GM21515 (cell line): ENCODE results near the gene NTM.
A peak's percentile ranks its signal among the peaks of the same experiment; 100 is the strongest.
"Not testable (repeated sequence)": the region's sequence is repeated elsewhere in the genome, so short reads cannot be mapped to it uniquely, and the experiment has no call there.

Source experiments
- ATAC-seq: cut with Tn5 transposase; IDR thresholded peaks from one replicate; pipeline ENCODE4 v1.9.1; 2021; ENCODE audit not compliant: unreplicated experiment

NTM gene

GRCh38 chr11:131663405-131664200 lies 293.2 kb downstream of the NTM start:
- ATAC-seq, result no peak

DNA sequence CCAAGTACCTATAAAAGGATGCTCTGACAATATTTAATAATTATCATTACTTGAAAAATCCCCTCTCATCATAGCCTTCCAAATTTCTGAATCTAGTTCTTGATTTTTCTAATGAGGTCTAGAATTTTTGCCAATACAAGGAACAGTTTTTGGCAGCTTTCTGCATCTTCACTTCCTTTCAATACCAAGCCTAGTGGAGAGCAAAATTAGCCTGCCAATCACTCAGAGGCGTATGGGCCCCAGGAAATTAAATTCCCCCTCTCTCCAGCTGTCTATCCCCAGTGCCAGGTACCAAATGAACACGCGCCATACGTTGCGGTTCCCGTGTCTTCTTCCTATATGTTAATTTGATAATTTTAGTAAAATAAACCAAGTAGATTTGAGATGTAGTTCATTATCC lies 293.9 kb downstream of the NTM start:
- ATAC-seq, result no peak

- no peak for ATAC-seq
Observed at GRCh38 chr11:131664816-131665215, 294.4 kb downstream of the NTM start.

DNA sequence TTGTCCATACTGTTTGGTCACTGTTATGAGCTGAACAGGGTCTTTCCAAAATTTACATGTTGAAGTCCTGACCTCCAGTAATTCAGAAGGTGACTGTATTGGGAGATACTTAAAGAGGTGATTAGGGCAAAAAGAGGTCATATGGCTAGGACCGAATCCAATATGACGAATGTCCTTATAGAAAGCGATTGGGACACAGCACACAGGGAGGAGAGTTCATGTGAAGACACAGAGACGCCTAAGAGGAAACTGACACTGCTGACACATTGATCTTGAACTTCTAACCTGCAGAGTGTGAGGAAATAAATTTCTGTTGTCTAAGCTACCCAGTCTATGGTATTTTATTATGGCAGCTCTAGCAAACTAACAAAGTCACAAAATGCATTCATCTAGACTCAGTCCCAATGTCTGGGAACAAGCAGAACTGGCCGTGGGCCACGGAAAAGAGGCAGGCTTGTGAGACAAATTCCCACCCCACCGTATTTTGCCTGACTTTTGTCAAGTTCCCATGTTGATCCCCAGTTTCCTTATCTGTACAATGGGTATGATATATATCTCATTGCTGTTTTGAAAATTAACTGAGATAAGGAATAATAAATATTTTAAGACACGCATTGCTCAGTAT lies 295.0 kb downstream of the NTM start:
- ATAC-seq, result no peak

- ATAC-seq, result no peak
Observed at GRCh38 chr11:131666006-131666405, 295.6 kb downstream of the NTM start.

GRCh38 chr11:131666617-131667016 lies 296.2 kb downstream of the NTM start:
- ATAC-seq, result no peak

DNA sequence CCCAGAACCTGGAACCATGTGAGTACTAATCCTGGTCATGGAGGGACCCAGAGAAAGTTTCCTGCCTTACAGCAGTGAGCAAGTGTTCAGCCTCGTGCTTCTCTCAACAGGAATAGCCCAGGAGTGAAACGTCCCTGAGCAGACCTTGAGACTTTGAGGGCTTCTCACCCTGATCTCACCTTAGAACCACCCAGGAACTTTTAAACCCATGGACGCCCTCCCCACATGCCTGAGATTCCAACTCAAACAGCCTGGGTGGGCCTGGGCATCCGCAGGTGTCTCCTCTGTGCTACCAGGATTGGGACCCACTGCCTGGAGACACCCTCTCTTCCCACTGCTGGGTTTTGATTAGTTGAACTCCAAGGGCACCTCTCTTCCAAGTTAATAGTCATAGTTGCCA lies 297.2 kb downstream of the NTM start:
- no peak for ATAC-seq

- peak; percentile 83 for ATAC-seq
Observed at GRCh38 chr11:131668500-131669400, 298.3 kb downstream of the NTM start.

- ATAC-seq, result no peak
Observed at GRCh38 chr11:131669401-131669780, 299.0 kb downstream of the NTM start.

- no peak for ATAC-seq
Observed at GRCh38 chr11:131670876-131671275, 300.5 kb downstream of the NTM start.

DNA sequence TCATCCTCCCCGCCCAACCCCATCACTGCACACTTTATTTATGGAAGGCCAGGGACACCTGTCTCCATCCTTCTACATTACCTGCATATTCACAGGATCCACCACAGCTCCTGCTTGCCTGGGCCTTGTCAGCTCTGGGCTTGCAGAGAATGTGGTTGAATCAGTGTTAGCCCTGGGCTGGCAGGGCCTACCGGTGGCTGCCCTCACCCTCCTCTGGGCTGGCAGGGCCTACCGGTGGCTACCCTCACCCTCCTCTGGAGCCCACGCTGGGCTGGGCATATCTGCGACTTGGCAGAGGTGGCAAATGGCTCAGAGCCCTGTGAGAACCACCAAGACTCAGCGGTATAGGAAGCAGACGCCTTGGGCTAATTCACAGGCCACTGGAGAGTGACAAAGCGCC lies 300.9 kb downstream of the NTM start:
- no peak for ATAC-seq

- no peak for ATAC-seq
Observed at GRCh38 chr11:131671734-131672133, 301.3 kb downstream of the NTM start.

DNA sequence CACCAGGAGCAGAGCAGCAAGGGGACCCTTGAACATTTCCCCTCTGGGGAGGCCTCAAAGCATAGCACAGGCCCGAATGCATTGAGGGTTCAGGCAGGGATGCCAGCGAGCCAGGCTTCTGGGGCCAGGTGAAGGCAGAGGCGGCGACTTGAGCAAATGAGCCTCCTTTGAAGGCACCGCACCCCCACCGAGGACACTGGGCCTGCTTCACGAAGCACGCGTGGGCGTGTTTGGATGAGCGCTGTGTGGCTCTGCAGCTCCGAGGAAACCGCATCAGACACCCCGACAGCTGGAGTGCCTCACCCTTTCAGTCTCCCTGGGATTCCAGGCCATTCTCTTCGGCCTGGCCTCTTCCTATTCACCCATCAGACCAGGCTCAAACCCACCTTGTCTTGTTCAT lies 301.8 kb downstream of the NTM start:
- no peak for ATAC-seq

GRCh38 chr11:131674051-131674755 lies 303.8 kb downstream of the NTM start:
- ATAC-seq, result peak; percentile 86

- no peak for ATAC-seq
Observed at GRCh38 chr11:131675121-131675888, 304.9 kb downstream of the NTM start.

DNA sequence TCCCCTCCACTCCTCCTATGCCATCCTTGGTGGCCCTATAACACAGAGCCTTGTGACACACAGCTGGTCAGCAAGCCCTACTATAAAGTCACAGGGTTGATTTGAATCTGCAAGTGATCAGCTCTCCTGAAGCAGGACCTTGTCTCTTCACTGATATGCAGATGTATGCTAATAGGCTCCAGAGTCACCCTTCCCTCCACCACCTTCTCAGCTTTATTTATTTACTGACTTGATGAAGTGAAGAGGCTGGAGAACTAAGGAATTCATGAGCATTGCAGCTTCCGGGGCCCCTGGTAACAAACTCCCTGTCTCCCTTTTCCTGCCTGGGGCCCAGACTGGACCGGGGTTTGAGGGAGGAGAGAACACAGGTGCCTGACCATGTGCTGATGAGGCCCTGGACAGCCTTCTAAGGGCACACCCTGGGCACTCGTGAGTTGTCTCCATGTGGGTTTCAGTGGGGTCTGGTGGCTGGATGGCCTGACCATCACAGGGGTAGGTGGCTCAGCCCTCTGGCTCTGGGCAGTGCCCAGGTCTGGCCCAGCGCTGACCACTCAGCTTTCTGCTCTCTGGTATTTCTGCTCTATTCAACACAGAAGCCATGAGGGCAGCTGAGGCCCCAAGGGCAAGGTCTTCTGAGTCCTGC lies 307.5 kb downstream of the NTM start:
- no peak for ATAC-seq

DNA sequence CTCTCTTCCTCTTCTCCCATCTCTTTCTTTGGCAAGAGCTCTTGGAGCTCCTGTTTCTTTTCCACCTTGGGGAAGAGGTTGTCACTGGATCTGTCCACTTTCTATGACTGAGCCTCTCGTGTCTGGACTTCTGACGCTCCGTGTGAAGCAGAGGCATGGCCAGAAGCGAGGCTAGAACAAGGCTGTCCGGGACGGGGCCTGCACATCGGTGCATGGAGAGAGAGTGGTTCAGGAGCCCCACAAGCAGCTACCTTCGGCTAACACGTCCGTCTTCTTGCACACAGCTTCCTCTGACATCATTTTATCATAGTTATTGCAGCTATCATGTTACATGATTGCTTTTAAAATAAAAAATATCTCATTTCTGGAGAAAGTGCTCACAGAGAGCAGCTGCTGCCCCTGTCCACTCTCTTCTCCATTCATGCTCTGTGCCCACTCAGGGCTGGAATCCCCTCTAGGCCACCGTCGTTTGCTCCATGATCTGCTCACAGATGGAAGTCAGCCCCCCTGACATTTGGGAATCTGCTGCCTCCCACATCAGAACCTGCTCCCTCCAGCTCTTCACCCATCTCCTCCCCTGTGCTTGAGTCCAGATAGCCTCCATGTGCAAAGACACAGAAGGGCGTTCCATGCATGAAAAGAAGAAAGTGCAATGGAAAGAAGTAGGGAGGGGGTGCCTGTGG lies 308.4 kb downstream of the NTM start:
- no peak for ATAC-seq

DNA sequence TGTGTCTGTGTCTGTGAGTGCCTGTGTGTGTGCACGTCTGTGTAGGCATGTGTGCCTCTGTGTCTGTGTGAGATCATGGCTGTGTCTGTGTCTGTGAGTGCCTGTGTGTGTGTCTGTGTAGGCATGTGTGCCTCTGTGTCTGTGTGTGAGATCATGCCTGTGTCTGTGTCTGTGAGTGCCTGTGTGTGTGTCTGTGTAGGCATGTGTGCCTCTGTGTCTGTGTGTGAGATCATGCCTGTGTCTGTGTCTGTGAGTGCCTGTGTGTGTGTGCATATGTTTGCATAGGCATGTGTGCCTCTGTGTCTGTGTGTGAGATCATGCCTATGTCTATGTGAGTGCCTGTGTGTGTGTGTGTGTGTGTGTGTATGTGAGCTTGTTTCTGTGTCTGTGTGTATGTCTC lies 310.0 kb downstream of the NTM start:
- ATAC-seq, result not testable (repeated sequence)

DNA sequence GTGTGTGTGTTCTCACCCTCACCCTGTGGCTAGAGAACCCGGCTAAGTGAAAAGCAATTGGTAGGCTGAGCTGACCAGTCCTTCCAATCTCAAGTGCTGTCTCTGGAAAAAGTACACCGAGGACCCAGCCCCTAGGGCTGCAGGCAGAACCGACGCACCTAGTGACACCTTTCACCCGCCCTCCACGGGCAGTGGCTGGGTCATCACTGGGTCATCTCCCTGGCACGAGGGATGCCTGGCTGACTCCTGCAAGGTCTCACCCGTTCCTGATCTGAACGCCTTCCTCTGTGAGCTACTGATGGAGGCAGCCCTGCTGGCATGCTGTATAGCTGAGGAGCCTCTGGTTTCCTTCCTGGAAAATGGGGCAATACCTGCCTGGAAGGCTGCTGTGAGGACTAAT lies 311.5 kb downstream of the NTM start:
- ATAC-seq, result no peak
